K562 (cell line): ENCODE results near the gene POU2F1. TPM values are rescaled to one million over a fixed set of nuclear protein-coding genes. Genes with fewer than 3 reads are reported as not detected.

Source experiments
- ATAC-seq: fragments of 200-7000 bp; cut with Tn5 transposase; 3 replicates; pipeline ENCODE4 v1.9.1; 2020; ENCODE audit warnings: moderate library complexity
- BruUV-seq: library from RNA; stranded (reverse); fragments of 400-500 nt; replicated peaks from 2 replicates; lab custom pipeline; 2021; lab: Mats Ljungman, UMichigan
- CTCF ChIA-PET: fragments of 300-600 bp; formaldehyde crosslinking; extraction: SDS; loops from one replicate; lab custom pipeline; 2021; ENCODE audit warnings: low intra/inter-chr PET ratio; lab: Yijun Ruan, JAX
- POLR2A ChIA-PET: fragments of 300-600, 350-650 bp; sonication (Branson Sonifier 250); formaldehyde crosslinking; extraction: SDS; loops from one replicate; lab custom pipeline; 2021; ENCODE audit warnings: antibody characterized with exemption, inconsistent platforms; lab: Yijun Ruan, JAX
- DNase-seq, 4 experiments: peaks; one replicate each; pipeline versions ENCODE4 v3.0.0 to v3.0.0-alpha.2; 2011 to 2018; ENCODE audit warnings: low spot score in 3 of 4, mixed read lengths in 3 of 4; ENCODE audit errors: extremely low read depth in 1 of 4
- FAIRE-seq: peaks from 2 replicates; lab custom pipeline; 2011; peaks lifted over from hg19 to GRCh38; lab: Jason Lieb, UNC
- H2AFZ ChIP-seq: 2 replicates; pipeline ENCODE4 v1.6.0; 2011; ENCODE audit warnings: low read depth, low read length, control low read depth, inconsistent platforms
- H3K27ac ChIP-seq: fragments of 200-600 bp; 3 replicates; pipeline ENCODE4 v1.8.0; 2011; ENCODE audit warnings: low read depth, mild to moderate bottlenecking, control low read depth, inconsistent platforms, low read length, moderate library complexity, mixed read lengths; ENCODE audit errors: extremely low read depth
- H3K27me3 ChIP-seq, 2 experiments: fragments of 300-600 bp in 1 of 2; 2 replicates in 1 of 2; 3 replicates in 1 of 2; pipeline versions ENCODE4 v1.6.0 to v1.8.0; 2011; ENCODE audit warnings: inconsistent platforms in 2 of 2, low read length in 2 of 2, mild to moderate bottlenecking in 1 of 2, mixed read lengths in 1 of 2, moderate library complexity in 1 of 2; ENCODE audit not compliant: control insufficient read depth in 2 of 2, insufficient read depth in 2 of 2
- H3K36me3 ChIP-seq: fragments of 300-600 bp; 3 replicates; pipeline ENCODE4 v1.8.0; 2011; ENCODE audit warnings: mild to moderate bottlenecking, low read length, inconsistent platforms; ENCODE audit not compliant: control insufficient read depth, insufficient read depth
- H3K4me1 ChIP-seq, 2 experiments: fragments of 200-600 bp in 1 of 2; replicated peaks in 1 of 2; 2 replicates in 1 of 2; 3 replicates in 1 of 2; pipeline versions ENCODE4 v1.5.1 to v1.8.0; 2011; ENCODE audit warnings: inconsistent platforms in 2 of 2, low read length in 2 of 2, mild to moderate bottlenecking in 1 of 2, mixed read lengths in 1 of 2, moderate library complexity in 1 of 2; ENCODE audit not compliant: control insufficient read depth in 2 of 2, insufficient read depth in 2 of 2
- H3K4me2 ChIP-seq: 2 replicates; pipeline ENCODE4 v1.6.1; 2011; ENCODE audit warnings: low read length, control low read depth, inconsistent platforms, mixed read lengths; ENCODE audit not compliant: insufficient read depth
- H3K4me3 ChIP-seq: fragments of 200-600 bp; sonication (generic), shearing (Covaris generic); 2 replicates; pipeline ENCODE4 v1.5.1; 2016; ENCODE audit warnings: control low read depth, inconsistent platforms
- H3K79me2 ChIP-seq: fragments of 200-600 bp; 3 replicates; pipeline ENCODE4 v1.8.0; 2011; ENCODE audit warnings: low read length, inconsistent platforms; ENCODE audit not compliant: control insufficient read depth, insufficient read depth
- H3K9ac ChIP-seq, 2 experiments: 2 replicates each; pipeline versions ENCODE4 v1.6.0 to v1.6.1; 2011; ENCODE audit warnings: low read depth in 2 of 2, low read length in 2 of 2, control low read depth in 1 of 2, inconsistent platforms in 1 of 2, mild to moderate bottlenecking in 1 of 2, mixed read lengths in 1 of 2; ENCODE audit not compliant: insufficient read depth in 1 of 2
- H3K9me1 ChIP-seq: one replicate; pipeline ENCODE4 v1.6.0; 2011; ENCODE audit warnings: inconsistent platforms, mild to moderate bottlenecking, low read length, moderate library complexity; ENCODE audit not compliant: control insufficient read depth, insufficient read depth
- H3K9me3 ChIP-seq: replicated peaks from 2 replicates; pipeline ENCODE4 v1.5.1; 2011; ENCODE audit warnings: low read depth, low read length, inconsistent platforms; ENCODE audit not compliant: control insufficient read depth, insufficient read depth
- H4K20me1 ChIP-seq: replicated peaks from 2 replicates; pipeline ENCODE4 v1.6.1; 2011; ENCODE audit warnings: low read length, inconsistent platforms, mixed read lengths; ENCODE audit not compliant: control insufficient read depth, insufficient read depth
- BMI1 ChIP-seq: fragments of 150-350 bp; IDR thresholded peaks from 2 replicates; pipeline ENCODE4 v1.6.1; 2014; ENCODE audit warnings: low read length
- CBX2 ChIP-seq: fragments of 200-600 bp; sonication (generic); IDR thresholded peaks from one replicate; pipeline ENCODE4 v1.6.1; 2012; ENCODE audit warnings: mild to moderate bottlenecking, low read length, inconsistent platforms; ENCODE audit not compliant: insufficient read depth, poor library complexity, severe bottlenecking
- FIP1L1 ChIP-seq: fragments of 200-400 bp; formaldehyde crosslinking; IDR thresholded peaks from 2 replicates; pipeline ENCODE4 v1.6.1; 2018; ENCODE audit warnings: mild to moderate bottlenecking, low read depth, low read length; ENCODE audit not compliant: poor library complexity, severe bottlenecking
- HDAC8 ChIP-seq: fragments of 450-650 bp; IDR thresholded peaks from 2 replicates; pipeline ENCODE4 v1.6.1; 2016; ENCODE audit warnings: mild to moderate bottlenecking, missing genetic modification characterization, moderate library complexity, missing compliant biosample characterization
- MAZ ChIP-seq, 2 experiments: fragments of 450-650 bp in 1 of 2; sonication (generic) in 1 of 2; formaldehyde crosslinking; IDR thresholded peaks in 1 of 2; conservative IDR thresholded peaks in 1 of 2; 2 replicates each; pipeline versions ENCODE4 v1.4.0 to v1.5.0; 2020; ENCODE audit warnings: mild to moderate bottlenecking in 1 of 2, missing genetic modification reagents in 1 of 2
- RBM14 ChIP-seq: fragments of 200-400 bp; formaldehyde crosslinking; IDR thresholded peaks from 2 replicates; pipeline ENCODE4 v1.6.1; 2018; ENCODE audit warnings: low read depth, mild to moderate bottlenecking, low read length, moderate library complexity, borderline replicate concordance; ENCODE audit not compliant: insufficient read depth
- WGBS: fragments of 100-300 bp; shearing (Covaris generic); methylation state at CpG from one replicate; pipeline ENCODE4 v1.1.6; 2016; ENCODE audit warnings: low coverage, mixed read lengths; ENCODE audit not compliant: insufficient coverage; ENCODE audit errors: missing lambda C conversion rate; 5-methylcytosine and 5-hydroxymethylcytosine counted together
- in situ Hi-C: fragments of 300-500 bp; cut with MboI; formaldehyde crosslinking; loops from 4 replicates; pipeline ENCODE4 v1.15.0; 2018; ENCODE audit warnings: inconsistent platforms, mixed read lengths
- intact Hi-C: fragments of 100-400 bp; cut with micrococcal nuclease; formaldehyde crosslinking; loops from 2 replicates; pipeline ENCODE4 v1.14.2; 2022
- polyA plus RNA-seq, 8 experiments: library from polyadenylated mRNA; depleted of rRNA in 4 of 8; stranded (reverse) in 5 of 8; unstranded in 3 of 8; fragments of >200 nt; fragmentation: Nextera tagmentation in 2 of 8; fragmentation: Illumina TruSeq in 1 of 8; extraction: Ambion mirVana in 2 of 8; extraction: Trizol in 1 of 8; gene quantifications; 2 replicates each; pipeline versions ENCODE4 v1.2.1 to v1.2.3, GENCODE V29; 2011 to 2014; ENCODE audit warnings: inconsistent platforms in 1 of 8, missing spikeins in 1 of 8
- total RNA-seq, 7 experiments: library from RNA; depleted of rRNA in 6 of 7; stranded (reverse); fragments of >200 nt in 6 of 7; fragmentation: Illumina TruSeq in 2 of 7; extraction: Trizol in 2 of 7; gene quantifications; 2 replicates each; pipeline versions ENCODE4 v1.2.1 to v1.2.3, GENCODE V29; 2011 to 2021; ENCODE audit warnings: low replicate concordance in 1 of 7
- TF ChIP-seq, protein P1 (sequence below): sonication (generic); formaldehyde crosslinking; IDR thresholded peaks from 2 replicates; pipeline ENCODE4 v1.4.0; 2020; ENCODE audit warnings: mild to moderate bottlenecking, missing genetic modification reagents
- TF ChIP-seq, protein P2 (sequence below): fragments of 450-650 bp; IDR thresholded peaks from 2 replicates; pipeline ENCODE4 v1.6.1; 2017; ENCODE audit warnings: mild to moderate bottlenecking, moderate library complexity

The POU2F1 gene
- total and polyA plus RNA-seq, 9 of the 15 experiments (the other 6 are each of a cell fraction or from before 2014, with no cell fraction given) = 2.6 to 22.3 (median 8.8) TPM

DNA sequence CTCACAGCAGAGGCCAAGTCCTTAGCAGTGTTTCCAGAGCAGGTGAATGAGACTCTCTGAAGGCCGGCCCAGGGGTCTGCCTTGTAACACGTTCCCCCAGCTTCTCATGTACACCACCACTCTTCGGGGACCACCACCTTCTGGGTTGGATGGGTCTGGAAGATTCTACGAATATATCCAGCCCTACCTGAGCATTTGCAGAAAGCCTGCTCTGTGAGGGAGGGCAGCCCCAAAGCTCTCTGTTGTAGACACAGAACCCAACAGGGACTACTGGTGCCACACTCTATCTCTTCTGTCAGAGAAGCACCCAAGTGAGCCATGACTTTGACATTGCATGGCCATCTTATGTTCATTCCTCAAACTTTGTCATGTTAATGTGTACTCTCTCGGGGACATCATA, 235.8 kb downstream of the POU2F1 start:
- H3K4me3 ChIP-seq = no peak overlapping the region
- H3K9me1 ChIP-seq = no peaks in the 10 kb centered on the region
- no peaks in the 10 kb centered on the region for H3K9me3 ChIP-seq
- 0 out of 2 replicates have a peak overlapping the region, but pooled peaks have one; percentile 20 for H2AFZ ChIP-seq
- H4K20me1 ChIP-seq = no peaks in the 10 kb centered on the region; the same call in 1 of the 2 replicates
- 10% methylated on average over 5 of the region's 5 CpGs for WGBS
- no peak overlapping the region for H3K4me2 ChIP-seq
- H3K27me3 ChIP-seq = peaks cover 41 to 62% of the 10 kb centered on the region in 2 experiments
- H3K9ac ChIP-seq = no peak overlapping the region
- ChIA-PET CTCF (no interaction called here), POLR2A (interaction anchor here (0.6 to 1.6 kb wide), 3 partner anchors 10 to 77 kb away, joined by 3 to 6 read pairs (median 3); no protein-coding TSS in a partner anchor)
- no TSS peak for BruUV-seq
- in situ Hi-C loops = no loop called here
- H3K27ac ChIP-seq = no peak overlapping the region
- ATAC-seq (peak; percentile 26), FAIRE-seq (no peak), DNase-seq (no peak)
- peaks cover 8 to 21% of the 10 kb centered on the region in 2 experiments for H3K4me1 ChIP-seq
- H3K36me3 ChIP-seq = no peaks in the 10 kb centered on the region
- H3K79me2 ChIP-seq = no peaks in the 10 kb centered on the region
- intact Hi-C loops = no loop called here
- peak; percentile 52 for TF ChIP-seq CBX2
- TF ChIP-seq RBM14 = no peak
- TF ChIP-seq MAZ (CRISPR knock-in tag; conservative IDR thresholded peaks at IDR 0.05 in 1 of 2, IDR thresholded peaks at IDR 0.05 in 1 of 2) = no peak
- TF ChIP-seq, protein P1, sequence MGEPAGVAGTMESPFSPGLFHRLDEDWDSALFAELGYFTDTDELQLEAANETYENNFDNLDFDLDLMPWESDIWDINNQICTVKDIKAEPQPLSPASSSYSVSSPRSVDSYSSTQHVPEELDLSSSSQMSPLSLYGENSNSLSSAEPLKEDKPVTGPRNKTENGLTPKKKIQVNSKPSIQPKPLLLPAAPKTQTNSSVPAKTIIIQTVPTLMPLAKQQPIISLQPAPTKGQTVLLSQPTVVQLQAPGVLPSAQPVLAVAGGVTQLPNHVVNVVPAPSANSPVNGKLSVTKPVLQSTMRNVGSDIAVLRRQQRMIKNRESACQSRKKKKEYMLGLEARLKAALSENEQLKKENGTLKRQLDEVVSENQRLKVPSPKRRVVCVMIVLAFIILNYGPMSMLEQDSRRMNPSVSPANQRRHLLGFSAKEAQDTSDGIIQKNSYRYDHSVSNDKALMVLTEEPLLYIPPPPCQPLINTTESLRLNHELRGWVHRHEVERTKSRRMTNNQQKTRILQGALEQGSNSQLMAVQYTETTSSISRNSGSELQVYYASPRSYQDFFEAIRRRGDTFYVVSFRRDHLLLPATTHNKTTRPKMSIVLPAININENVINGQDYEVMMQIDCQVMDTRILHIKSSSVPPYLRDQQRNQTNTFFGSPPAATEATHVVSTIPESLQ (CRISPR knock-in tag) = no peak
- TF ChIP-seq, protein P2, sequence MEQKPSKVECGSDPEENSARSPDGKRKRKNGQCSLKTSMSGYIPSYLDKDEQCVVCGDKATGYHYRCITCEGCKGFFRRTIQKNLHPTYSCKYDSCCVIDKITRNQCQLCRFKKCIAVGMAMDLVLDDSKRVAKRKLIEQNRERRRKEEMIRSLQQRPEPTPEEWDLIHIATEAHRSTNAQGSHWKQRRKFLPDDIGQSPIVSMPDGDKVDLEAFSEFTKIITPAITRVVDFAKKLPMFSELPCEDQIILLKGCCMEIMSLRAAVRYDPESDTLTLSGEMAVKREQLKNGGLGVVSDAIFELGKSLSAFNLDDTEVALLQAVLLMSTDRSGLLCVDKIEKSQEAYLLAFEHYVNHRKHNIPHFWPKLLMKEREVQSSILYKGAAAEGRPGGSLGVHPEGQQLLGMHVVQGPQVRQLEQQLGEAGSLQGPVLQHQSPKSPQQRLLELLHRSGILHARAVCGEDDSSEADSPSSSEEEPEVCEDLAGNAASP = no peak
- TF ChIP-seq BMI1 = no peak
- no peak for TF ChIP-seq FIP1L1
- no peak for TF ChIP-seq HDAC8
